Right lobe of liver (tissue), 4 donors: ENCODE results near the gene KDM1A.
"Not testable (repeated sequence)": the region's sequence is repeated elsewhere in the genome, so short reads cannot be mapped to it uniquely, and the experiment has no call there.

Experiments used
- POLR2A ChIP-seq: fragments of 450-650 bp; IDR thresholded peaks from one replicate; pipeline ENCODE4 v1.6.1; 2017; ENCODE audit warnings: antibody characterized with exemption, mild to moderate bottlenecking
- TF ChIP-seq, protein P1 (sequence below), 4 donors: fragments of 200-600 bp in 3 of 4; fragments of 450-650 bp in 1 of 4; IDR thresholded peaks; one replicate each; pipeline versions ENCODE4 v1.5.1 to v1.8.0; 2016 to 2022; ENCODE audit warnings: antibody characterized with exemption in 4 of 4, mild to moderate bottlenecking in 2 of 4
- donor health status: DM: no; HTN: no; CAD: no.
- donor health status: DM: no; HTN: no; CAD: no.
- donor health status: DM: no; HTN: yes; CAD: no.

- TF ChIP-seq POLR2A: not testable (repeated sequence)
- TF ChIP-seq, protein P1, sequence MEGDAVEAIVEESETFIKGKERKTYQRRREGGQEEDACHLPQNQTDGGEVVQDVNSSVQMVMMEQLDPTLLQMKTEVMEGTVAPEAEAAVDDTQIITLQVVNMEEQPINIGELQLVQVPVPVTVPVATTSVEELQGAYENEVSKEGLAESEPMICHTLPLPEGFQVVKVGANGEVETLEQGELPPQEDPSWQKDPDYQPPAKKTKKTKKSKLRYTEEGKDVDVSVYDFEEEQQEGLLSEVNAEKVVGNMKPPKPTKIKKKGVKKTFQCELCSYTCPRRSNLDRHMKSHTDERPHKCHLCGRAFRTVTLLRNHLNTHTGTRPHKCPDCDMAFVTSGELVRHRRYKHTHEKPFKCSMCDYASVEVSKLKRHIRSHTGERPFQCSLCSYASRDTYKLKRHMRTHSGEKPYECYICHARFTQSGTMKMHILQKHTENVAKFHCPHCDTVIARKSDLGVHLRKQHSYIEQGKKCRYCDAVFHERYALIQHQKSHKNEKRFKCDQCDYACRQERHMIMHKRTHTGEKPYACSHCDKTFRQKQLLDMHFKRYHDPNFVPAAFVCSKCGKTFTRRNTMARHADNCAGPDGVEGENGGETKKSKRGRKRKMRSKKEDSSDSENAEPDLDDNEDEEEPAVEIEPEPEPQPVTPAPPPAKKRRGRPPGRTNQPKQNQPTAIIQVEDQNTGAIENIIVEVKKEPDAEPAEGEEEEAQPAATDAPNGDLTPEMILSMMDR (IDR thresholded peaks at IDR 0.05): not testable (repeated sequence)
Measured at GRCh38 chr1:22993220-22993795, 26.0 kb upstream of the KDM1A start.
